HG02943 (cell line): ENCODE data around the gene MAP2.
"Not testable (repeated sequence)": the region's sequence is repeated elsewhere in the genome, so short reads cannot be mapped to it uniquely, and the experiment has no call there.

ENCODE experiments used
- ATAC-seq: cut with Tn5 transposase; IDR thresholded peaks from one replicate; pipeline ENCODE4 v1.9.1; 2021; ENCODE audit warnings: mild to moderate bottlenecking, low read depth, moderate library complexity; ENCODE audit not compliant: unreplicated experiment

Gene MAP2

DNA sequence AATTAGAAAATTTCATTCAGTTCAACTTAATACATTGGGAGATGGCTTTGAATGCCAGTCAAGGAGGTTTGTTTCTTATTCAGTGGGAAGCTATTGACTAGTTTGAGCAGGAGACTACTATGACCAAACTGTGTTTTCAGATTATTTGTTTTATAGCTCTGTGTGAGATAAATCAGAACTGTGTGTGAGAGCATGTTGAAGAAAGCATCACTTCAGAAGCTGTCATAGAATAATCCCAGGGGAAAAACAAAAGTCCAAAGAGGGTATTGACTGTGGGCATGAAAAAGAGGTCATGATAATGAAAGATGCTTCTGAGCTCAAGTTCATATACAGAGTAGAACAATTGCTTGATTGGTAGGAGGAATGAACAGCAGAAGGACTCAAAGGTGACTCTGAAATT is 160.6 kb downstream of the MAP2 start:
- ATAC-seq: no peak

DNA sequence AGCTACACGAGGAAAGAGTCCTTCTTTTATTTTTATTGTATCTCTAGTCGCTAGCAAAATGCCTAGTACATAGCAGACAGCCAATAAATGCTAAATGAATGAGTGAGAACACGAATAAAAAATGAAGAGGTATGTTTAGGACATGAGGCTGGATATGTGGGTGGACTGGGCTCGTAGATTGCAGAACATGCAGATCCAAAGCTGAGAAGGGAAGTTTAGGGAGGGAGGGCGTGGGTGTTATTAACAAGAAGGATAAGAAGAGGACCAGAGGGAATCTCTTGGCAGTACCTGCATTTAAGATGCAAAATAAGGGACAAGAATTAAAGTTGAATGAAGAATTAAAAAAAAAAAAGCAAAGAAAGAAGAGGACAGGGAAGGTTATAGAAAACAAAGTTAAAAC is 161.1 kb downstream of the MAP2 start:
- ATAC-seq: no peak

DNA sequence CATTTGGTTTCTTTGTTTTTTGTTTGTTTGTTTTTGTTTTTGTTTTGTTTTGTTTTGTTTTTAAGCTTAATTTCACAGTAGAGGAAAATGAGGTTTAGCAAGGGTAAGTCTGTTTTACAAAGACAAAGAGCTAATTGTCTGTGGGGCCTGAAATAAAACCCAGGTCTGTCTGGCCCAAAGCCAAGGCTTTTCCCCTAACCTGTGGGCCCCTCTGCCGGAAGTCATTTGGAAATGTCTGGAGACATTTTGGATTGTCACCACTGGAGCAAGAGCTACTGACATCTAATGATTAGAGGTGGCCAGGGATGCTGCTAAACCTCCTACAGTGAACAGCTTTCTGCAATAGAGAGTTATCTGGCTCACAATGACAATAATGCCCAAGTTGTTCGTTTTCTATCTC is 167.2 kb downstream of the MAP2 start:
- ATAC-seq: no peak

DNA sequence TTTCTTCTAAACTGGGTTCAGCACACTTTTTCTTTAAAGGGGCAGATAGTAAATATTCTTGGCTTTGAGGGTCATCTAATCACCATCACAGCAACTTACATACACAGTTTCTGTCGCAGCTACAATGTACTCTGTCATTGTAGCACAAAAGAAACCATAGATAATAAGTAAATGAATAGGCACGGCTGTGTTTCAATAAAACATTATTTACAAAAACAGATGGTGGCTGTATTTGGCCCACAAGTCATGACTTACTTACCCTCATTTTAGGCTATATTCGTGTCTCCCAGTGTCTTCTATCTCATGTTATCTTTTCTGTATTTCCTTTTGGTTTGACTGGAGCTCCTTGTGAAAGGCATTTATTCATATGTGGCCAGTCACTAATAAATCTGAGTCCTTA is 168.3 kb downstream of the MAP2 start:
- ATAC-seq: no peak

DNA sequence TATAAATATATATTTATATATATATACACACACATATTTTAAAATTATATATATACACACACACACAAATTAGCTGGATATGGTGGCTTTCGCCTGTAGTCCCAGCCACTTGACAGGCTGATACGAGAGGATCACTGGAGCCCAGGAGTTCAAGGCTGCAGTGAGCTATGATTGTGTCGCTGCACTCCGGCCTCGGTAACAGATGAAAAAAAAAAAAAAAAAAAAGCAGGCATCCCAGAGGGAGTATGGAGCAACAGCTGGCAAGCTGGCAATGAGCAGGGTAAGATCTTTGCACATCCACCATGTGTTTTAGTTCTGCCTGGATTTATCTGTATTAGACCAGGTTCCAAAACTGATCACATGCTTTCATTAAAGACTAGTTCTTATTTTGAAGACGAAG is 170.1 kb downstream of the MAP2 start:
- no peak for ATAC-seq

DNA sequence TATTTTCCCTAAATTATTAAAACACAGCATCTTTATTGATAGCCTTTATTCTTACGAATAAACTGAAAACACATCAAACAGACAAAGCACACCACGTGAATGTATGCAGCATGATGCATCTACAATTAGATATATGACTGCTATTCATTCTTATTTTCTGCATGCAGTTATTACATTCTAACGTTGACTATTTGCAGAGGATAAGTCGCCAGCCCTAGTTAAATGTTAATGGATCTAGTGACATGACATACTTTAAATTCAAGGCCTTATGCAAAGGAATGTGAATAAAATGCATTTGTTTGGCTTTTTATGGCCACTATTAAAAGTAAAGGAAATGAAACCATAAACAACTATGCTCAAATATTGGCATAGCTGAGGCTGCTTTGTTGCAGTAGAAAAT is 172.4 kb downstream of the MAP2 start:
- ATAC-seq: no peak

DNA sequence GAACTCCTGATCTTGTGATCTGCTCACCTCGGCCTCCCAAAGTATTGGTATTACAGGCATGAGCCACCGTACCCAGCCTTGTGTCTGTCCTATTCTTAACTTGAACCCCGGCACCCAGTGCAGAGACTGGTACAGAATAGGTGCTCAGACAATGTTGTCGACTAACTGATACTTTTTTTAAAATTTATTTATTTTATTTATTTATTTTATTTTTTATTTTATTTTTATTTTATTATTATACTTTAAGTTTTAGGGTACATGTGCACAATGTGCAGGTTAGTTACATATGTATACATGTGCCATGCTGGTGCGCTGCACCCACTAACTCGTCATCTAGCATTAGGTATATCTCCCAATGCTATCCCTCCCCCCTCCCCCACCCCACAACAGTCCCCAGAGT is 174.4 kb downstream of the MAP2 start:
- ATAC-seq: not testable (repeated sequence)

DNA sequence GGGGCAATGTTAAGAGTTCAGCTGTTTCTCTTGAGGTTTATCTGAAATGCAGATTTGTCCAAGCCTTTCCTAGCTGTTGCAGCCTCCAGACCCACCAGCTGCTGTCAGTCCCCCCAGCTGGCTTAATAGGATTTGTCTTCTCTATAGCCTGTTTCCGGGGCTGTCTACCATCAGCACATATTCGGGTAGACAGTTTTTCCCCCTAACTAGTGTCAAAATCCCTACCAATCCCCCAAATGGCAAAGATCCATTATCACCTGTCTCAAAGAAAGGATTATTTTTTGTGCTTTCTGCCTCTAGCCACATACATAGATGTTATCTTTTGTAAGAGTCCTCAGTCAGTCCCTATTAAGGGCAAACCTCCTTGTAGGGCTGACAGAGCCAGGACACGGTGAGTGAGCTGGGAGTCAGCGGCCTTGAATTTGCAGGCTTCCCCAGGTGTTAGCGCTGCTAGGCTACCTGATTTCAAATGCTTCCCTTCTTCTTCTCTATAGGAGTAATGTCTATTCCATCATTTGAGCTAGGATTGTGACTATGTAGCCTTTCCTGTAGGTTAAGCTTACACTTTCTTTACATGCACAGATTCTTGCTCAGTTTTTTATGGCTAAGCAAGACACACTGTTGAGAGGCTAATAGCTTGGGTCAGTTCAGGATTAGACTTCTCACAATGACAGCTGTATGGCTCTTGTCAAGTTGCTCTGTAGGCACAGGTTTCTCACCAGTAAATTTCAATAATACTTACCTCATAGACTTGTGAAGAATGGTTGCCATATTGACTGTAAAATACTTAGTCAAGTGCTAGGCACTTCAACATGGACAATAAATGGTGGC is 176.7 kb downstream of the MAP2 start:
- no peak for ATAC-seq

DNA sequence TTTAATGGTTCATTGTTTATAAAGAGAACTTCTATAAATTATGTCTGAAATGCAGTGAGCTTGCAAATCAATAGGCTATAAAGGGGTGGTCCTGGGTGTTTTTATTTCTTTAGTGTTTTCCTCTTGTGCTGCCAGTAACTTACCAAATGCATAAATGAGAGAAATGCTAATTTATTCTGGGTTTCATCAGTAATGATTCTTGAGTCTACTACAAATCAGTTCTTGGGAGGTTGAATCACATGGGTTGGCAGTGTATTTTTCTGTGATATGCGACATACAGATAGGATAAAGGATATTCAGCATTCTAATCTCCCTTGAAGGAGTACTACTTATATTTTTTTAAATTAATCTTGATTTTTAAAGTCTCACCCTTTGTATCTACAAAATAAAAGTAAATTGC is 177.7 kb downstream of the MAP2 start:
- ATAC-seq: no peak

DNA sequence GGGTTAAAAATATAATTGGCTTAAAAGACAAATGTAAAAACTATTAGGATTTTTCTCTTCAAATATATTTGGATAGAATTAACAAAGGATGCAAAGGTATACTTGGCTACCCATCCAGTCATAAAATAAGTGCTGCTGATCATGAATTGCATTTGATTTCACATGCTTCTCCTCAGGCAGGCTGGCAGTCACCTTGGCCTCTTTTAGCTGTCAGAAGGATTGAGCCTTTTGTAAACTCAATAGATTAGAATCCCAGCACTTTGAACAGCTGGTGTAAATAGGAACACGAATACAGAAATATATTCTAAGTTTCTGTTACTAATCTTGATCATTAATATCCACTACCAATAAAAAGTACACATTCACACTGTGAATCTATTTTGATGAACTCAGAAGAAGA is 178.4 kb downstream of the MAP2 start:
- no peak for ATAC-seq

DNA sequence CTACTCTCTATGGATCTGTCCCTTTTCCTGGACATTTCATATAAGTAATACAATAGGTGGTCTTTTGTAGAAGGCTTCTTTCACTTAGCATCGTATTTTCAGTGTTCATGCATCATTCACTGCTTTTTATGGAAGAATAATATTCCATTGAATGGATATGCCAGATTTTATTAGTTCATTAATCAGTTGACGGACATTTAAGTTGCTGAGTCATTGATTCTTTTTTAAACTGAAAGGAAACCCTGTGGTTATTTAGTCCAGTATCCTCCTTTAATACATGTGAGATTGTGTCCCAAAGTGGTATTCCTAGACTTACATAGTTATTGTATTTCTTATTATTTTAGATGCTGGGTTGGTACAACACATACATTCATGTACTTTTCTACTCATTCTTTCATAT is 185.7 kb downstream of the MAP2 start:
- ATAC-seq: no peak

DNA sequence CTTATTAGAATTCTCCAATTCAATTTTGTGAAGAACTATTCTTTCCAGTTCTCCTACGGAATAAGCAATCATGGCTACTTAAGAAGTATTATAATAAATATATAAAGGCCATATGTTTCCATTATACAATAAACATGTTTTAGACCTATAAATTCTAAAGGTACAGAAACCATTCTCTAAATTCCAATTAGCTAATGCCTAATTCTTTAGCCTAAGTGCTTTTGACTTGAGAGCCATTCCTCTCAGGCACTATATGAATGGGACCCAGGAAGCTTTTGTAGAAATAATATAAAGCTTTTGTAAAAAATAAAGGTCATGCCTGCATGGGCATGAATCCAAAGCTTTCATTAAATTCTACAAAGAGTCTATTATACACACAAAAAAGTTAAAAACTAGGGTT is 186.8 kb downstream of the MAP2 start:
- no peak for ATAC-seq

DNA sequence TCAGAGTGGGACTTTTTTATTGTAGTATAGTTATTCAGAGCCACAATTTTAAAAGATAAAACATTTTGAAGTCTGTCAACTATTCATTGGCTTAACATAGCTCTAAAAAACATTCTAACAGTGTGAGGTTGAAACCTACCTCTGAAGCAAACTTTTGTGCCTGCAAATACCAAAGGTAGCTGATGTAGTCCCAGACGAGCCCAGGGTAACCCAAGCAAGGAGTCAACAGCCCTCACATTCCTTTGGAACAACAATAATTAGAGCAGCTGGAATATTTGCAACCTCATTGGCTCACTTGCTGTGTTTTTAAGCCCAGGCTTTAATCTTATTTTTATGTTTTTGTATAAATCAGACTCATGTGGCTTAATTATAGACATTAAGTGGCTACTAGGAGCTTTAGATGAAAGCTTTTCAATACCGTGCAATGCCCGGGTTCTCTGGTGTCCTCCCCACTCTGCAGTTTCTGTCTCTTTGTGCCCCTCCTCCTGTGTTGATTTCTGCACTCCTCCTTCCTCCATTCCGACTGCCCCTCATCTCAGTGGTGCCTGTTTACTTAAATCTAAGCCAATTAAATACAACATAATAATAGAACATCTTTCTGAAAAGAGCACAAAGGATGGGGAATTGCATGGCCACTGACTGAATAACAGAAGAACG is 189.9 kb downstream of the MAP2 start:
- no peak for ATAC-seq

DNA sequence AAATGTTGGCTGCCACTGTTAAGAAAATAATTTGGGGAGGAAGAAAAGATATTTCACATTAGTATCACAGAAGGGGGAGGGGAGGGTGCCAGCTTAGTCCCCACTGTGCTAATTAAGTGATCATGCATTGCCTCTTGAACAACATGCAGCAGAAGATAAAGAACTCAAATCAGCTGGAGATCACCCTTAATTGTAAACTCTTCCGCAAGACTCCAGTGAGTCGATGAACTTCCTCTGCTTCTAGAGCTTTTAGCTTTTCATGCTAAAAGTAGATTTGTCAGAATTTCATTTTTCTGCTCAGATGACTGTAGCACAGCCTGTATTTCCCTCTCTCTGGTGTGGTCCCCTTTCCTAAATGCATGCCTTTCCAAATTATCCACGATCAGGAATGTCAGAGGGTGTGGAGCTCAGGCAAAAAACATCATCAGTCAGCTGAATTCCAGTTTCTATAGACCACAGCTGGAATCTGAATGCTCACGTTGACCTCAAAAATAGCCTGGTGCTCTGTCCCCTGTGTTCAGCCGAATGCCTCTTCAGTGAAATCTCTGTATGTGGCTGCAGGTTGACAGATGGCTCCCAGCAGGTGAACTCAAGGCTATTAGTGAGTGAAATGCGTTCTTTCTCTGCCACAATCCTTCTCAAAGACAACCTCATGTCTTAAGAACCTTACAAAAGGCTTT is 191.0 kb downstream of the MAP2 start:
- no peak for ATAC-seq

DNA sequence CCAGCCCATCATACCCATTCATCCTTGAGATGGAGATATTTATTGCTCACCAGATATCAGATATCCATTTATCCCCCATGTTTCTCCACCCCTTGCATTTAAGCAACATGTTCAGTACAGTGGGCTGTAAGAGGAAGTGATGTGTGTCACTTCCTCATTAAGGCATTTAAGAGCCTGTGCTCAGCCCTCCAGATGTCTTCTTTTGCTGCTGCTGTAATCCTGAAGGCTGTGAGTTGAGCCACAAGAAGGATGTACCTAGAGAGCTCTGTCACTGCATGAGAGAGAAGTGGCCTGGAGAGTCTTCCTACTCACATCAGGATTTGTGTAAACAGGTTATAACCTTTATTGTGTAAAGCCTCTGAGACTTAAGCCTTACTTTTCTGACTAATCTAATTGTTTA is 195.9 kb downstream of the MAP2 start:
- ATAC-seq: no peak

DNA sequence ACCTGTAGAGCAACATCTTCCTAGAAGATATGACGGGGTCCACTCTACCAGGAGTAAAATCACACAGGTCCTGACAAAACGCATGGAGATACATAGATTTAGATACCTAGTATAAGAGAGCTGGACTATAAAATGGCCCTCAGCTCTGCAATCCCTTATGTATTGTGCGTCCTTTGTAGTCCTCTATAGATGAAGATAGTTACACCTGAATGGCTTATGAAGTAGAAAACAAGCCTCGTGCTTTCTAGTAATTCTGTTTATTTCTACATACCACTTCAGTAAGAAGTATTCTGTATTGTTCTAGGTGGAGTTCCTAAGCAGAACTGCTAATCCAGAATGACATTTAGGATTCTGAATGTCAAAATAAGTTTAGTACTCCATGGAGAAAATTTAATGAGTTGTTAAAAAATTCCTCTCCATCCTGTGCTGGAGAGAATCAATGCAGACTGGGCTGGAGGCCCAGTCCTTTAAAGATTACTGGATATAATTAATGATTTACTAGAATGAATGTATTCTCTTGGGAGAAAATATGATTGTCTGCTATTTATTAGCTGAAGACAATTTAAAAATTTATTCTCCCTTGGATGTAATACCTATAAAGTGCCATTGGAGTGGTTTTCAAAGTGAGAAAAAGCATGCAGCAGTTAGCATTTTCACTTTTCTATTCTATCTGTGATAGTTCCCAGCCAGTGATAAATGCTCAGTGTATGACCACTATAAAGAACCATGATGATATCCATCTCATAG is 200.5 kb downstream of the MAP2 start:
- no peak for ATAC-seq

DNA sequence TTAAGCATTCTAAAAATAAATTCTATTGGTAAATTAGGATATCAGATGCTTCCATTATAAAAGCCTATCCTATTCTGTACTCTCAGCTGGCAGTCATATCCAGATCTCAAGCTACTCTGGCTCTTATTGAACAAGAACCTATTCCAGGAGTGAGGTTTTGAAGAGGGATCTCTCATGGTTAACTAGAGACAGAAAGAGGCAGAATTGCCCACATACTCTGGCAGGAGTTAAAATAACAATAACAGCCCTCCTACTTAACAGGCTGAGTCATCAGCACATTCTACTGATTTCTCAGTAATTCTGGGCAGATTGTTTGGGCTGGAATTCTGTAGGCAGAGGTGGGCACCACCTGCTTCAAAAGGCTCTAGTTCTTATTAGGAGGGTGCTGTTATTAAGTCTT is 205.8 kb downstream of the MAP2 start:
- ATAC-seq: no peak

DNA sequence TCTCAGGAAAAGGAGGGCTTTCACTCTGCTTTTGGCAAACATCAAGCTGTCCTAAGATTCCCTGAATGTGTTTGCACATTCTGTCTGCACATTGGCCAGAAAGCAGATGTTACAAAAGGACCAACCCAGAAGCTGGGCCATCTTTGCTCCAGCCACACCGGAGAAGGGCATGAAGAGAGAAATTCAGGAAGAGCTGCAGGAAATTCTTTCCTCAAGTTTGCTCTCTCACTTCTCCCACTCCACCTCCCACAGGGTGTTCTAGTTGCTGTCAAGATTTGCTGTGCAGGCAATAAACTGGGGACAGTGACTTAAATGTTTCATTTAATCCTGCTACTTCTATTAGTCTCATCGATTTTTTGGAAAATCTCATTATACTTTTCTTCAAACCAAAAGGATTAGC is 210.1 kb downstream of the MAP2 start:
- ATAC-seq: no peak

DNA sequence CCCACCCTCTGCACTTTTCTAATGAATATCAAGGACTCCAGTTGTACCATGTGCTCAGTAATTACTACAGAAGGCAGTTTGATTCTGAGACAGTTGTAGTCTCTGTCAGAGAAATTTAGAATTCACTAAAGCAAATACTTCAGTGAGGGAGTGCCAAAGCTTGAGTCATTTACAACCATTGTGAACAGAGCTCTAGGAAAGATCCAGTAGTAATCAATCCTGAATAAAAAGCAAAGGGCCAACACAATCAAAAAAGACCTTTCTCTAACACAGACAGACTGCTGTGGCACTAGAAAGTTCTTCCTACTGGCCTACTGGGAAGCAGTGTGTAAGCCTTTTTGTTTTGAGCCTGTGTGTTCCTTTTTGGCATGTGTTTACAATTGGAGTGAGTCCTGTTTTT is 212.2 kb downstream of the MAP2 start:
- no peak for ATAC-seq

DNA sequence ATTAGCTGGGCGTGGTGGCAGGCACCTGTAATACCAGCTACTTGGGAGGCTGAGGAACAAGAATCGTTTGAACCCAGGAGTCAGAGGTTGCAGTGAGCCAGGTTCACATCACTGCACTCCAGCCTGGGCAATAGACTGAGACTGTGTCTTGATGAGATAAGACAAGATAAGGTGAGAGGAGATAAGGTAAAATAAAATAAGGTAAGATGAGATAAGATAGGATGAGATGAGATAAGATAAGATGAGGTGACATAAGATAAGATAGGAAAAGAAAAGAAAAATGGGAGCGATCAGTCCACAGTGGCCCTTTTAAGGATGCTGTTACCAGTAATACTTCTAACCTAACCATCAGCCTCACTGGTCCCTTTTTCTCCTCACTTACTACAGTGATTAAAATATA is 213.4 kb downstream of the MAP2 start:
- ATAC-seq: no peak

DNA sequence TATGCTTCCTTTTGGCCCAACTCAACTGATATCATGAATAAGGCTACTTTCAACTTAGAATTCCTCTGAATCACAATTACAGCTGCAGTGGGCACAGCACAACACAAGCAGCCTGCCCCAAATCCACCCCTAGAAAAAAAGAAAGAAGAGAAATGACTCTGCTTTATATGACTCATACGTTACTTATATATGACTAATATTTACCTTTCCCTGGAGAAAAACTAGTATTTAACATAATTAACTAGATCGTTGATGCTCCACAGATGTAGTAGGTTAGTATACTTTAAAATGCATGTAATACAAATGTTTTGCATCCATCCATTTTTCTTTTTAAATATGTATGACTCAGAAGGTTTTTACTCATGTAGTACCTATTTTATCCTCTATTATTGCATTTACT is 214.5 kb downstream of the MAP2 start:
- ATAC-seq: no peak
